ENCODE data around the gene RECQL.

RECQL gene, protein sequence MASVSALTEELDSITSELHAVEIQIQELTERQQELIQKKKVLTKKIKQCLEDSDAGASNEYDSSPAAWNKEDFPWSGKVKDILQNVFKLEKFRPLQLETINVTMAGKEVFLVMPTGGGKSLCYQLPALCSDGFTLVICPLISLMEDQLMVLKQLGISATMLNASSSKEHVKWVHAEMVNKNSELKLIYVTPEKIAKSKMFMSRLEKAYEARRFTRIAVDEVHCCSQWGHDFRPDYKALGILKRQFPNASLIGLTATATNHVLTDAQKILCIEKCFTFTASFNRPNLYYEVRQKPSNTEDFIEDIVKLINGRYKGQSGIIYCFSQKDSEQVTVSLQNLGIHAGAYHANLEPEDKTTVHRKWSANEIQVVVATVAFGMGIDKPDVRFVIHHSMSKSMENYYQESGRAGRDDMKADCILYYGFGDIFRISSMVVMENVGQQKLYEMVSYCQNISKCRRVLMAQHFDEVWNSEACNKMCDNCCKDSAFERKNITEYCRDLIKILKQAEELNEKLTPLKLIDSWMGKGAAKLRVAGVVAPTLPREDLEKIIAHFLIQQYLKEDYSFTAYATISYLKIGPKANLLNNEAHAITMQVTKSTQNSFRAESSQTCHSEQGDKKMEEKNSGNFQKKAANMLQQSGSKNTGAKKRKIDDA

DNA sequence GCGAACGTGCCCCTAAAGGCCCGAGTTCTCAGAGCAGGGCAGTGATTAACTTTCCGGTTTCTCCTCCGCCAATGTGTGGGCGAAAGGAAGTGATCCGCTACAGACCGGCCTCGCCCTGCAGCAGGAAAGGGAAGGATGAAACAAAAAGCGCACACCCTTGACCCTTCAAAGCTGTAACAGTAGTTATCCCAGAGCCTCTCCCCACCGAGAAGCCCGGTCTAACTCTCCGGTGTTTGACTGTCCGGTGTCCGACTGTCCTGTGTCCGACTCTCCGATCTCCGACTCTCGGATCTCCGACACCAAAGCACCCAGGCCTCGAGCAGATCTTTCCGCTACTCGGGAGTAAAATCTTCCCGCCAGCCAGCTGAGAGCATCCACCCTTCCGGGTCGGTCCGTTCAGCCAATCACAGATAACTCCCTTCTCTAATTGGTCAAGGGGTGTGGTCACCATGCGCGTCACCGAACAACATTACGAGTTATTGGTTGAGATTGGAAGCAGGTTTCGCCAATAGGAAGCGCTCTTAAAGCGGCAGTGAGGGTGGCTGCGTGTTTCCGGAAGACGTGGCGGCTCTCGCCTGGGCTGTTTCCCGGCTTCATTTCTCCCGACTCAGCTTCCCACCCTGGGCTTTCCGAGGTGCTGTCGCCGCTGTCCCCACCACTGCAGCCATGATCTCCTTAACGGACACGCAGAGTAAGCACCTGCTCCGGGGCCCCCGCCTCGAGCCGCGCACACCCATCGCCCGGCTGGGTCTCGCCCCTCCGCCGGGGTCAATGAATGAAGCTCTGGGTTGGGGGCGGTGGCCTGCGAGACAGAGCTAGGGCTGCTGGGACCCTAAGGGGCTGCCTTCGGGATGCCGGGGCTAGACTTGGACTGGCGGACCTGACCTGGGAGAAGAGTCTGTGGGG, at the start of gene RECQL, which contains the start of gene GOLT1B:
Gene RECQL, minus strand, starts transcription at position 378 of the 906 bp plus-strand sequence. CDS start 2,065 bp downstream, outside the sequence.
Gene GOLT1B, plus strand, starts transcription at position 532 of the 906 bp plus-strand sequence. Its CDS starts 135 bp downstream, at position 667.
- peak within 1 kb of the TSS; percentile 78 for H3K4me3 ChIP-seq (ENCODE audit: low read depth, low read length)
- H3K4me1 ChIP-seq (ENCODE audit: control insufficient read depth, insufficient read depth, low read length) = peaks cover 8% of the 10 kb centered on the region
- H3K9ac ChIP-seq (ENCODE audit: low read length) = peak within 1 kb of the TSS; percentile 95
- H3K9me3 ChIP-seq (ENCODE audit: control insufficient read depth, insufficient read depth, low read depth, low read length) = no peaks in the 10 kb centered on the region
- H3K36me3 ChIP-seq (ENCODE audit: control insufficient read depth, insufficient read depth, low read length) = peaks cover 22% of the 10 kb centered on the region
- H3K27ac ChIP-seq (ENCODE audit: low read depth, low read length) = peak within 1 kb of the TSS; percentile 88
- no peaks in the 10 kb centered on the region for H3K27me3 ChIP-seq (ENCODE audit: control insufficient read depth, insufficient read depth, low read length)

DNA sequence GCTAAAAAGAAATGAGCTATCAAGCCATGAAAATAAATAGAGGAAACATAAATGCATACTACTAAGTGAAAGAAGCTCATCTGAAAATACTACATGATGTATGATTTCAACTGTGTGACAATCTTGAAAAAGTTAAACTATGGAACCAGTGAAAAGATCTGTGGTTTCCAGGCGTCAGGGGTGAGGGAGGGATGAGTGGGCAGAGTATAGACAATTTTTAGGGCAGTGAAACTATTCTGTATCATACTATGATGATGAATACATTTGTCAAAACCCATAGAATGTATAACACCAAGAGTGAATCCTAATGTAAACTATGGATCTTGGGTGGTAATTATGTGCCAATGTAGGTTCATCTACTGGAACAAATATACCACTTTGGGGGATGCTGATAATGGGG, 46.0 kb upstream of the RECQL start:
- H3K27ac ChIP-seq (ENCODE audit: low read depth, low read length) = no peak overlapping the region
- H3K36me3 ChIP-seq (ENCODE audit: control insufficient read depth, insufficient read depth, low read length) = no peaks in the 10 kb centered on the region
- no peak overlapping the region for H3K9ac ChIP-seq (ENCODE audit: low read length)
- no peaks in the 10 kb centered on the region for H3K9me3 ChIP-seq (ENCODE audit: control insufficient read depth, insufficient read depth, low read depth, low read length)
- H3K4me1 ChIP-seq (ENCODE audit: control insufficient read depth, insufficient read depth, low read length) = peaks cover 4% of the 10 kb centered on the region
- no peak overlapping the region for H3K4me3 ChIP-seq (ENCODE audit: low read depth, low read length)
- H3K27me3 ChIP-seq (ENCODE audit: control insufficient read depth, insufficient read depth, low read length) = no peaks in the 10 kb centered on the region

DNA sequence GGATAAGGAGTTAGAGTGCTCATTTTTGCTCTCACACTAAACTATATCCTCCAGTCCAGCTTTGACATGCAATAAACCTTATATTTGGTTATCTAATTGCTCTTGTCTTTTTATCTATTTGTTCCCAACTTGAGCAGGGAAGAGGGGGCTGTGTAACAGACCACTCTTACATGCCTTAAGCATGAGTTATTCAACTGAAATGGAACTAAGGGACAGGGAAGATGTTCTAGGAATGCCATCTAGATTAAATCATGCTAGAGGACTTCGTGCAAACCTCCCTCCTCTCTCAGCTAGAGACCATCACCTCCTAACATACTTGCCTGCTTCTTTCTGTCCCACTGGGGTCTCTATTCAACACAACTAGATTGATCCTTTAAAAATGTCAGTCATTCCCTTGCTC, 45.3 kb upstream of the RECQL start:
- H3K36me3 ChIP-seq (ENCODE audit: control insufficient read depth, insufficient read depth, low read length) = no peaks in the 10 kb centered on the region
- no peaks in the 10 kb centered on the region for H3K9me3 ChIP-seq (ENCODE audit: control insufficient read depth, insufficient read depth, low read depth, low read length)

DNA sequence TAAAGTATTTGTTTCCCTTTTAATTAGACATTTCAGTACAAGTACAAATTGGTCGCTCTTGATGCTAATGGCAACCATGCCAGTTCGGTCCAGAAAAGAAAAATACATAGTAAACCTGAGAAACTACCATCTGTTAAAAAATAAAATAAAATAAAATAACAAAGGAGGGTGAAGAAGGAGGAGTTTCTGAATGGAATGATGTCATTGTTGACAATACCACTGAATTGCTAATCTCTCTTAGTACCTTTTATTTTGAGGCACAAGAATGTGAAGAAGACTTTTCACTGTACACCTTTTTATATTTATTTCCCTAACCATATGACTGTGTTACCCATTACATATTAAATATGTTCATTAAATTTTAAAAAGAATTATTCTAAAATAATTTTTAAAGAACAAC, 44.1 kb upstream of the RECQL start:
- Histone ChIP-seq H3K4me3 (ENCODE audit: low read depth, low read length) (no peak overlapping the region), H3K4me1 (ENCODE audit: control insufficient read depth, insufficient read depth, low read length) (peaks cover 4% of the 10 kb centered on the region), H3K27ac (ENCODE audit: low read depth, low read length) (no peak overlapping the region), H3K9ac (ENCODE audit: low read length) (no peak overlapping the region), H3K36me3 (ENCODE audit: control insufficient read depth, insufficient read depth, low read length) (no peaks in the 10 kb centered on the region), H3K9me3 (ENCODE audit: control insufficient read depth, insufficient read depth, low read depth, low read length) (no peaks in the 10 kb centered on the region), H3K27me3 (ENCODE audit: control insufficient read depth, insufficient read depth, low read length) (no peaks in the 10 kb centered on the region)

More for the DNA sequence above, 45.3 kb upstream of the RECQL start:
- no peak overlapping the region for H3K27ac ChIP-seq (ENCODE audit: low read depth, low read length)
- no peaks in the 10 kb centered on the region for H3K27me3 ChIP-seq (ENCODE audit: control insufficient read depth, insufficient read depth, low read length)
- H3K4me1 ChIP-seq (ENCODE audit: control insufficient read depth, insufficient read depth, low read length) = peaks cover 4% of the 10 kb centered on the region
- H3K9ac ChIP-seq (ENCODE audit: low read length) = no peak overlapping the region
- no peak overlapping the region for H3K4me3 ChIP-seq (ENCODE audit: low read depth, low read length)

DNA sequence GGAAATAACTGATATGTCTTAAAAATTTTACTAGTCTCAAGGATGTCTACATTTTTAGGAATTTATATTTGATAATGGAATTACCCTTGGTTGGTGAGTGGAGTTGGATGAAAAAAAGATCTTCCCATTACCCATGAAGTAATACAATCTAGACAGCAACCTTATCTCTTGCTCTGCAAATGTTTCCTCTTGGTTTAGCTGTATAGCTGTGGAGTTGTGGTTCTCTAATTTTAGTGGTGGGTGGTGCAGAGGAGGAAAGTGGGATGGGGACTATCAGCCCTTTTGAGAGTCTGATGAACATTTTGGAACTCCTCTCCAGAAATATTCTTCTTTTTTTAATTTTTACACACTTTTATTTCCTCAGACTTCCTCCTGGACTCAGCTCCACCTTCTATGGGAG, 41.7 kb upstream of the RECQL start:
- no peaks in the 10 kb centered on the region for H3K27me3 ChIP-seq (ENCODE audit: control insufficient read depth, insufficient read depth, low read length)
- H3K9me3 ChIP-seq (ENCODE audit: control insufficient read depth, insufficient read depth, low read depth, low read length) = no peaks in the 10 kb centered on the region
- no peaks in the 10 kb centered on the region for H3K36me3 ChIP-seq (ENCODE audit: control insufficient read depth, insufficient read depth, low read length)
- H3K4me1 ChIP-seq (ENCODE audit: control insufficient read depth, insufficient read depth, low read length) = peaks cover 4% of the 10 kb centered on the region
- no peak overlapping the region for H3K4me3 ChIP-seq (ENCODE audit: low read depth, low read length)
- H3K9ac ChIP-seq (ENCODE audit: low read length) = no peak overlapping the region
- no peak overlapping the region for H3K27ac ChIP-seq (ENCODE audit: low read depth, low read length)

DNA sequence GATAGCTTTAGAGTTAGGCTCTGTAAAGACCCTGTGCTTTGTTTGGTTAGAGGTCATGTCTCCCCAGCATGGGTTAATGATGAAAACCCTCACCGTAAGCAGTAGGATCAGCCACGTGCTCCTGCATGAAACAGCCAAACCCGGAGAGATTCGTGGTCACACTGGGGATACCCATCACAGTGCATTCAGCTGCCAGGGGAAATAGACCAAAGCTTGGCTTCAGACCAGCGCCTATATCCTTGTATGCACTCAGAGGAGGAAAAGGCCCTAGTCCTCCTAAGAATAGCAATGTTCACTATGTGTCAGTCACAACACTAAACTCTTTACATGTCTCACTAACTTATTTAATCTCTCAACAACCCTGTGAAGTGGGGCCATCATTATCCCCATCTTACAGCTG, 41.0 kb upstream of the RECQL start:
- no peak overlapping the region for H3K27ac ChIP-seq (ENCODE audit: low read depth, low read length)
- no peak overlapping the region for H3K9ac ChIP-seq (ENCODE audit: low read length)
- H3K36me3 ChIP-seq (ENCODE audit: control insufficient read depth, insufficient read depth, low read length) = no peaks in the 10 kb centered on the region
- H3K9me3 ChIP-seq (ENCODE audit: control insufficient read depth, insufficient read depth, low read depth, low read length) = no peaks in the 10 kb centered on the region
- peaks cover 4% of the 10 kb centered on the region for H3K4me1 ChIP-seq (ENCODE audit: control insufficient read depth, insufficient read depth, low read length)
- no peak overlapping the region for H3K4me3 ChIP-seq (ENCODE audit: low read depth, low read length)
- H3K27me3 ChIP-seq (ENCODE audit: control insufficient read depth, insufficient read depth, low read length) = no peaks in the 10 kb centered on the region

DNA sequence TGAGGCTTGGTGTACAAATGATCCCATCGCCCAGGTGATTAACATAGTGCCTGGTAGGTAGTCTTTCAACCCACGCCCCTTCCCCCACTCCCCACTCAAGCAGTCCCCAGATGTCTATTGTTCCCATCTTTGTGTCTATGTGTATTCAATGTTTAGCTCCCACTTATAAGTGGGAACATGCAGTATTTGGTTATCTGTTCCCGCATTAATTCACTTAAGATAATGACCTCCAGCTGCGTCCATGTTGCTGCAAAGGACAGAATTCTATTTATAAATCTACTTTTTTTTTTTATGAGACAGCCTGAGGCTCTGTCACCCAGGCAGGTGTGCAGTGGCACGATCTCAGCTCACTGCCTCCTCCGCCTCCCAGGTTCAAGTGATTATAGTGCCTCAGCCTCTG, 40.3 kb upstream of the RECQL start:
- Histone ChIP-seq H3K4me3 (ENCODE audit: low read depth, low read length) (no peak overlapping the region), H3K36me3 (ENCODE audit: control insufficient read depth, insufficient read depth, low read length) (no peaks in the 10 kb centered on the region), H3K9ac (ENCODE audit: low read length) (no peak overlapping the region), H3K9me3 (ENCODE audit: control insufficient read depth, insufficient read depth, low read depth, low read length) (no peaks in the 10 kb centered on the region), H3K27ac (ENCODE audit: low read depth, low read length) (no peak overlapping the region), H3K27me3 (ENCODE audit: control insufficient read depth, insufficient read depth, low read length) (no peaks in the 10 kb centered on the region), H3K4me1 (ENCODE audit: control insufficient read depth, insufficient read depth, low read length) (peaks cover 4% of the 10 kb centered on the region)

DNA sequence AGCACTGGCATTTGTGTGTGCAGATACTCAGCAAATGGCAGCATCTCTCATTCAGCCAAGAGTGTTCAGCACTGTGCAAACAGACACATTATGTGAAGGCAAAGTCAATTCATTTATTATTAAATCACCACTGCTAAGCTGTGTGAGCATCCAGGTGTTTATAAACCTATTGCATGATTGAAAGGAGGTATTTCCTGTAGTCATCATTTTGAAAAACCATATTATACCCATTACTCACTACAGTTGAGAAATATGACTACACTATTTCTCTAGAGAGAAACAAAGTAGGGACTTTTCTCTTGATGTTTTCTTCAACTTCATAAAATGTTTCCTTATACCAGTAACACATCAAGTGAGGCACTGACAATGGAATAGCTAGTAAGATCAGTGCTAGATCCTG, 38.4 kb upstream of the RECQL start:
- H3K27ac ChIP-seq (ENCODE audit: low read depth, low read length) = no peak overlapping the region
- H3K4me1 ChIP-seq (ENCODE audit: control insufficient read depth, insufficient read depth, low read length) = no peaks in the 10 kb centered on the region; the same call in 1 of the 2 replicates
- no peak overlapping the region for H3K9ac ChIP-seq (ENCODE audit: low read length)
- no peaks in the 10 kb centered on the region; the same call in 1 of the 2 replicates for H3K27me3 ChIP-seq (ENCODE audit: control insufficient read depth, insufficient read depth, low read length)
- H3K36me3 ChIP-seq (ENCODE audit: control insufficient read depth, insufficient read depth, low read length) = no peaks in the 10 kb centered on the region
- no peaks in the 10 kb centered on the region for H3K9me3 ChIP-seq (ENCODE audit: control insufficient read depth, insufficient read depth, low read depth, low read length)
- H3K4me3 ChIP-seq (ENCODE audit: low read depth, low read length) = no peak overlapping the region

DNA sequence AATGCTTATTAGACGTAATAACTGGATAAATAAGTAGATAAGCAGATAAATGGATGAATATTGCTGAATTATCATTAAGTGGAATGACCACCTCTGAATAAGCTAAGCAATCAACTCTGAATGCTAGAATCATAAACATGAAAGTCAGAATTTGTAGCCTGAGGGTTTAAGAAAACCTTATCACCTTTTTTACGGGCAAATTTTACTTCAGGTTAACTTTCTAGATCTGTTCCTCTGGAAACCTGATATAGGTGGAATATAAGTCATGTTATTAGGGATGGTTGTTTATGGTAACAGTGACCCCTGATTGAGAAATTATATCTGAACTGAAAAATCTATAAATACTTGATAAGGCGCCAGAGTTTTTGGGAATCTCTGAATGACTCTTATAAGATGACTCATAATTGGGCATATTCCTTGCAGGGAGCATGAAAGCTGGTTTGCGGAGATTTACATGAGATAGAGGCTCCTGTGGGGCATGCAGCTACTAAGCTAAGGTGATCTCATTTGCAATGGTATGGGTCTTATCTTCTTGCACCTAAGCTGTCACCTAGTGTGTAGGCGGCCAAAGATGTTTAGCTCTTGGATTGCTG, 36.7 kb upstream of the RECQL start:
- no peaks in the 10 kb centered on the region for H3K9me3 ChIP-seq (ENCODE audit: control insufficient read depth, insufficient read depth, low read depth, low read length)
- H3K4me3 ChIP-seq (ENCODE audit: low read depth, low read length) = no peak overlapping the region
- no peak overlapping the region for H3K9ac ChIP-seq (ENCODE audit: low read length)
- no peak overlapping the region for H3K27ac ChIP-seq (ENCODE audit: low read depth, low read length)
- no peaks in the 10 kb centered on the region for H3K36me3 ChIP-seq (ENCODE audit: control insufficient read depth, insufficient read depth, low read length)
- H3K4me1 ChIP-seq (ENCODE audit: control insufficient read depth, insufficient read depth, low read length) = no peaks in the 10 kb centered on the region; the same call in 1 of the 2 replicates
- H3K27me3 ChIP-seq (ENCODE audit: control insufficient read depth, insufficient read depth, low read length) = no peaks in the 10 kb centered on the region; the same call in 1 of the 2 replicates

DNA sequence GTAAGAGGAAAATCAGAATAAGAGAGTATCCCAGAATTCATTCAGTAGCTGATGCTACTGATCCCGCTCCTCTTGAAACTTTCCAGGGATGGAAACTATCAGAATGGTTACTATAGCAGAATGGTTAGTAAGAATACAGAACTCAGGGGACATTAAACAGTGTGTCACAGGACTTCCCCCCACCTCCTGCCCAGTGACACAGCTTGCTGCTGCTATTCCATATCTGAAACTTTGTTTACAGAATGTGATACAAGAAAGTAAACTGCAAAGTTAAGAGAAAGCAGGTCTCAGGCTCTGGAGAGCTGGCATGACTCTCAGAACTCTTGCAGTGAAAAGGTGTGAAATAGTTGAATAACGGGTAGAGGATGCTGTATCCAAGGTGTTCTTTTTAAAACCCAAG, 28.0 kb upstream of the RECQL start:
- Histone ChIP-seq H3K36me3 (ENCODE audit: control insufficient read depth, insufficient read depth, low read length) (no peaks in the 10 kb centered on the region), H3K27me3 (ENCODE audit: control insufficient read depth, insufficient read depth, low read length) (peaks cover 62% of the 10 kb centered on the region), H3K9ac (ENCODE audit: low read length) (no peak overlapping the region), H3K9me3 (ENCODE audit: control insufficient read depth, insufficient read depth, low read depth, low read length) (no peaks in the 10 kb centered on the region), H3K27ac (ENCODE audit: low read depth, low read length) (no peak overlapping the region), H3K4me1 (ENCODE audit: control insufficient read depth, insufficient read depth, low read length) (0 out of 2 replicates have a peak, but pooled peaks cover 3% of the 10 kb centered on the region), H3K4me3 (ENCODE audit: low read depth, low read length) (no peak overlapping the region)
